NT2/D1 (cell line): ENCODE measurements around the gene VAPB.

ENCODE experiments used
- SUZ12 ChIP-seq: IDR thresholded peaks from 2 replicates; pipeline ENCODE4 v1.6.1; 2011; ENCODE audit not compliant: insufficient read length, insufficient read depth; ENCODE audit errors: extremely low read depth
- YY1 ChIP-seq: IDR thresholded peaks from 2 replicates; pipeline ENCODE4 v1.6.1; 2011; ENCODE audit not compliant: insufficient read length, insufficient read depth
- ZNF274 ChIP-seq: IDR thresholded peaks from 2 replicates; pipeline ENCODE4 v1.6.1; 2011; ENCODE audit warnings: mild to moderate bottlenecking, low read depth, low read length

DNA sequence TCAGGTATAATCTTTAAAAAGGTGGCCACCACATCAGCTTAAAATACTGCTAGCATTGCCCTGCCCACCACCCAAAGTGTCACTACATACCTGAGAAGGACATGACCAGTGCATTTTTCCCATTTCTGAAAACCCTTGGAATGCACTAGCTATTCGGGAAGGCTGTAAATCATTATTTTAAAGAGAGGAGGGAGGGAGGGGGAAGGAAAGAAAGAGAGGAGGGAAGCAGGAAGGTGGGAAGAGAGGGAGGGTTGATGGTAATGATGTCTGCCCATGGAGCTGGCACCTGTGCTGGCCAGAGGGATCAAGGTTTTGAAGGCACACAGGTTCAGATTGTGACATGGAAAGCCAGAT is 32.4 kb downstream of the VAPB start:
- no peak for TF ChIP-seq ZNF274
- no peak for TF ChIP-seq YY1
- TF ChIP-seq SUZ12, result no peak
